Endothelial cell of umbilical vein (primary cell): ENCODE data around the gene CLN6. TPM values are rescaled to one million over a fixed set of nuclear protein-coding genes. Genes with fewer than 3 reads are reported as not detected.
"Not testable (repeated sequence)": the region's sequence is repeated elsewhere in the genome, so short reads cannot be mapped to it uniquely, and the experiment has no call there.

Experiments
- BruUV-seq: library from RNA; stranded (reverse); fragments of 400-500 nt; replicated peaks from 2 replicates; lab custom pipeline; 2021; lab: Mats Ljungman, UMichigan
- CTCF ChIA-PET: fragments of 300-600, 350-600 bp; sonication (Branson Sonifier 250); formaldehyde crosslinking; loops from one replicate; lab custom pipeline; 2021; ENCODE audit warnings: antibody characterized with exemption, inconsistent platforms; lab: Charles Lee
- POLR2A ChIA-PET: fragments of 300-600, 350-600 bp; sonication (Branson Sonifier 250); formaldehyde crosslinking; loops from one replicate; lab custom pipeline; 2021; ENCODE audit warnings: antibody characterized with exemption, inconsistent platforms; lab: Charles Lee
- DNase-seq: peaks from one replicate; pipeline ENCODE4 v3.0.0-alpha.2; 2011; ENCODE audit warnings: low read depth, low spot score
- FAIRE-seq: peaks from 2 replicates; lab custom pipeline; 2011; peaks lifted over from hg19 to GRCh38; lab: Jason Lieb, UNC
- H2AFZ ChIP-seq: 2 replicates; pipeline ENCODE4 v1.6.0; 2012; ENCODE audit warnings: low read depth, low read length, control low read depth, inconsistent platforms
- H3K27ac ChIP-seq: 2 replicates; pipeline ENCODE4 v1.5.1; 2011; ENCODE audit warnings: low read depth, mild to moderate bottlenecking, control low read depth, low read length, moderate library complexity; ENCODE audit not compliant: insufficient read depth
- H3K27me3 ChIP-seq, 2 experiments: 2 replicates each; pipeline versions ENCODE4 v1.6.0 to v1.6.1; 2011; ENCODE audit warnings: low read length in 2 of 2, mixed read lengths in 1 of 2; ENCODE audit not compliant: control insufficient read depth in 2 of 2, insufficient read depth in 2 of 2
- H3K36me3 ChIP-seq, 2 experiments: 2 replicates in 1 of 2; 3 replicates in 1 of 2; pipeline ENCODE4 v1.5.1; 2011; ENCODE audit warnings: low read length in 2 of 2, mild to moderate bottlenecking in 1 of 2, moderate library complexity in 1 of 2; ENCODE audit not compliant: control insufficient read depth in 2 of 2, insufficient read depth in 2 of 2; ENCODE audit errors: extremely low read depth in 1 of 2
- H3K4me1 ChIP-seq: 3 replicates; pipeline ENCODE4 v1.5.1; 2011; ENCODE audit warnings: mild to moderate bottlenecking, low read length; ENCODE audit not compliant: control insufficient read depth, insufficient read depth; ENCODE audit errors: extremely low read depth
- H3K4me2 ChIP-seq: 2 replicates; pipeline ENCODE4 v1.6.1; 2011; ENCODE audit warnings: low read length, control low read depth, mixed read lengths; ENCODE audit not compliant: insufficient read depth
- H3K4me3 ChIP-seq, 3 experiments: fragments of 200-600 bp in 1 of 3; sonication (generic), shearing (Covaris generic) in 1 of 3; replicated peaks in 1 of 3; 2 replicates each; pipeline ENCODE4 v1.5.1; 2011 to 2016; ENCODE audit warnings: control low read depth in 3 of 3, low read length in 3 of 3, mild to moderate bottlenecking in 2 of 3, inconsistent platforms in 1 of 3, low read depth in 1 of 3, moderate library complexity in 1 of 3; ENCODE audit not compliant: insufficient read depth in 1 of 3
- H3K79me2 ChIP-seq: 2 replicates; pipeline ENCODE4 v1.6.0; 2012; ENCODE audit warnings: low read length, inconsistent platforms; ENCODE audit not compliant: control insufficient read depth, insufficient read depth
- H3K9ac ChIP-seq: replicated peaks from 2 replicates; pipeline ENCODE3; 2011; ENCODE audit warnings: low read length, control low read depth; ENCODE audit not compliant: insufficient read depth; ENCODE audit errors: extremely low read depth
- H3K9me1 ChIP-seq: replicated peaks from 3 replicates; pipeline ENCODE4 v1.6.0; 2011; ENCODE audit warnings: mild to moderate bottlenecking, low read length; ENCODE audit not compliant: control insufficient read depth, insufficient read depth; ENCODE audit errors: extremely low read depth
- H3K9me3 ChIP-seq: replicated peaks from 2 replicates; pipeline ENCODE4 v1.5.1; 2012; ENCODE audit warnings: low read length, inconsistent platforms; ENCODE audit not compliant: control insufficient read depth, insufficient read depth
- H4K20me1 ChIP-seq: replicated peaks from 2 replicates; pipeline ENCODE3; 2011; ENCODE audit warnings: mild to moderate bottlenecking, low read length; ENCODE audit not compliant: control insufficient read depth, insufficient read depth; ENCODE audit errors: extremely low read depth
- EZH2 ChIP-seq: IDR thresholded peaks from 2 replicates; pipeline ENCODE4 v1.6.1; 2012; ENCODE audit warnings: borderline replicate concordance, low read depth, mild to moderate bottlenecking, moderate library complexity, low read length, inconsistent platforms; ENCODE audit not compliant: severe bottlenecking
- FOS ChIP-seq: IDR thresholded peaks from 2 replicates; pipeline ENCODE4 v1.6.1; 2011; ENCODE audit warnings: mild to moderate bottlenecking, low read length, moderate library complexity, borderline replicate concordance; ENCODE audit not compliant: insufficient read depth
- GATA2 ChIP-seq: IDR thresholded peaks from 2 replicates; pipeline ENCODE4 v1.7.0; 2011; ENCODE audit warnings: low read depth, mild to moderate bottlenecking, moderate library complexity, mixed read lengths, low read length; ENCODE audit not compliant: insufficient read length, insufficient read depth
- JUN ChIP-seq: IDR thresholded peaks from 2 replicates; pipeline ENCODE4 v1.6.1; 2011; ENCODE audit warnings: borderline replicate concordance, low read depth; ENCODE audit not compliant: insufficient read length, insufficient read depth
- MYC ChIP-seq: IDR thresholded peaks from one replicate; pipeline ENCODE4 v1.6.1; 2011; ENCODE audit warnings: mild to moderate bottlenecking, low read depth, low read length
- POLR2A ChIP-seq: IDR thresholded peaks from 2 replicates; pipeline ENCODE4 v1.6.1; 2012; ENCODE audit warnings: low read depth, mild to moderate bottlenecking, control low read depth, low read length
- POLR2AphosphoS5 ChIP-seq: IDR thresholded peaks from 2 replicates; pipeline ENCODE4 v1.6.1; 2012; ENCODE audit warnings: low read depth, mild to moderate bottlenecking, control low read depth, low read length, moderate library complexity; ENCODE audit not compliant: insufficient read depth
- dilution Hi-C: fragments of 300-500 bp; cut with MboI; formaldehyde crosslinking; loops from one replicate; pipeline ENCODE4 v1.15.0; 2019; ENCODE audit warnings: low sequenced_read_pairs; ENCODE audit not compliant: extremely low pct_ligation_motif_present
- intact Hi-C: fragments of 100-400 bp; cut with micrococcal nuclease; formaldehyde crosslinking; loops from one replicate; pipeline ENCODE4 v1.10.0; 2022
- polyA plus RNA-seq, 4 experiments: library from polyadenylated mRNA; depleted of rRNA in 3 of 4; stranded (reverse) in 3 of 4; unstranded in 1 of 4; fragments of >200 nt; gene quantifications; 2 replicates each; pipeline versions ENCODE4 v1.2.1 to v1.2.3, GENCODE V29; 2011 to 2012; ENCODE audit warnings: missing spikeins in 1 of 4
- total RNA-seq: library from RNA; stranded (reverse); gene quantifications from 2 replicates; pipeline ENCODE4 v1.2.3, GENCODE V29; 2021
- TF ChIP-seq, protein P1 (sequence below): IDR thresholded peaks from 2 replicates; pipeline ENCODE4 v1.6.1; 2011; ENCODE audit not compliant: insufficient read depth, insufficient read length
- TF ChIP-seq, protein P2 (sequence below), 2 donors: IDR thresholded peaks; 1 replicate in 1 of 2; 2 replicates in 1 of 2; pipeline ENCODE4 v1.5.1; 2011; ENCODE audit warnings: low read length in 2 of 2, mild to moderate bottlenecking in 2 of 2, moderate library complexity in 2 of 2, control low read depth in 1 of 2, inconsistent platforms in 1 of 2, low read depth in 1 of 2; ENCODE audit not compliant: insufficient read depth in 1 of 2; ENCODE audit errors: extremely low read depth in 1 of 2

The CLN6 gene
- total and polyA plus RNA-seq, 2 donors (not counting 3 experiments of a cell fraction or from before 2014, with no cell fraction given) = 53.9 to 75.5 TPM

DNA sequence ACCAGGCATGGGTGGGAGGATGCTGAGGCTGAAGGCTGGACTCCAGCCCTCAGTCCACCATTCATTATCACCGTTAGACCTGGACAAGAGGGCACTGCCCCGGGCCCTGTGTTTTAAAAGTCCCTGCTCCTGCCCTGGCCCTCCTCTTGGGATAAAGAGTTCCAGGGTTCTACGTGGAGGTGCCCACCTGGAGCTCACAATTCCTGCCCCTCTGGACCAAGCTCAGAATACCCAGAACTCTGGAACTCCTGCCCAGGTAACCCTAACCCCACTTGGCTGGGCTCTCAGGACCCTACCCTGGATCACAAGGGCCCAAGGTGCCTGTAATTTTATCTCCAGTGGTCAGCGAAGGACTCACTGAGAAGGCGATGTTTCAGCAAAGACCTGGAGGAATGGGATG, 25.6 kb downstream of the CLN6 start:
- dilution Hi-C loops (no loop called here), intact Hi-C loops (loop anchor here (2.0 kb wide), 1 partner anchor 25 kb away; the partner anchor contains the start of gene CLN6)
- H4K20me1 ChIP-seq = no peaks in the 10 kb centered on the region
- no peak overlapping the region for H3K4me2 ChIP-seq
- ChIA-PET POLR2A (no interaction called here), CTCF (no interaction called here)
- H3K9me1 ChIP-seq = no peaks in the 10 kb centered on the region
- H3K27ac ChIP-seq = no peak overlapping the region
- FAIRE-seq (no peak), DNase-seq (no peak)
- H3K27me3 ChIP-seq = no peaks in the 10 kb centered on the region
- no peaks in the 10 kb centered on the region for H3K79me2 ChIP-seq
- no TSS peak for BruUV-seq
- H3K4me3 ChIP-seq = no peak overlapping the region
- no peaks in the 10 kb centered on the region for H3K9me3 ChIP-seq
- H2AFZ ChIP-seq = no peak overlapping the region
- no peaks in the 10 kb centered on the region for H3K36me3 ChIP-seq
- peaks cover 15% of the 10 kb centered on the region for H3K4me1 ChIP-seq
- TF ChIP-seq FOS = no peak
- no peak for TF ChIP-seq MYC
- H3K9ac ChIP-seq = no peak overlapping the region

DNA sequence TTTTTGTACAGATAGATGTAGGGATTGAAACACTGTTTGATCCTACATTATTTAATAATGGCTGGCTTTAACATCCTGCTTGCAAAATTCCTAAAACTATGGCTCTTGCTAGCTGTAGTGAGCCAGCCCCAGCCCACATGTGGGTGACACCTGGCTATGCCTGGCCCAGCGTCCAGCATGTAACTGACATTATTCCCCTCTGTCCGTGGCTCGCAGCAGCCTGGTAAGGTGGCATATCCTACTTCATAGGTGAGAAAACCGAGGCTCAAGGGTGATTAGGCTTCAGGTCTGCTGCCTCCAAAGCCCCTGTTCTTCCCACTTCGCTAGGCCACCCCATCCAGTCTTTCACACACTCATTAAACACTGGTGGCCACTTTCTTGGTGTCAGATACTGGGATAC, 26.0 kb downstream of the CLN6 start:
- H3K4me1 ChIP-seq = peaks cover 15% of the 10 kb centered on the region
- no peak overlapping the region for H2AFZ ChIP-seq
- DNase-seq (no peak), FAIRE-seq (peak; percentile 28)
- no peaks in the 10 kb centered on the region for H3K36me3 ChIP-seq
- no peak overlapping the region for H3K4me2 ChIP-seq
- intact Hi-C loops = no loop called here
- BruUV-seq = no TSS peak
- no peak overlapping the region for H3K4me3 ChIP-seq
- H3K79me2 ChIP-seq = no peaks in the 10 kb centered on the region
- CTCF ChIA-PET = no interaction called here
- H3K9me1 ChIP-seq = no peaks in the 10 kb centered on the region
- no peak overlapping the region for H3K9ac ChIP-seq
- dilution Hi-C loops = no loop called here
- no peak overlapping the region for H3K27ac ChIP-seq
- H3K9me3 ChIP-seq = no peaks in the 10 kb centered on the region
- H4K20me1 ChIP-seq = no peaks in the 10 kb centered on the region
- POLR2A ChIA-PET = no interaction called here
- TF ChIP-seq EZH2 (no peak), MYC (no peak), FOS (no peak), POLR2A (no peak), POLR2AphosphoS5 (no peak), GATA2 (no peak), JUN (no peak)
- TF ChIP-seq, protein P1, sequence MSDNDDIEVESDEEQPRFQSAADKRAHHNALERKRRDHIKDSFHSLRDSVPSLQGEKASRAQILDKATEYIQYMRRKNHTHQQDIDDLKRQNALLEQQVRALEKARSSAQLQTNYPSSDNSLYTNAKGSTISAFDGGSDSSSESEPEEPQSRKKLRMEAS = no peak
- TF ChIP-seq, protein P2, sequence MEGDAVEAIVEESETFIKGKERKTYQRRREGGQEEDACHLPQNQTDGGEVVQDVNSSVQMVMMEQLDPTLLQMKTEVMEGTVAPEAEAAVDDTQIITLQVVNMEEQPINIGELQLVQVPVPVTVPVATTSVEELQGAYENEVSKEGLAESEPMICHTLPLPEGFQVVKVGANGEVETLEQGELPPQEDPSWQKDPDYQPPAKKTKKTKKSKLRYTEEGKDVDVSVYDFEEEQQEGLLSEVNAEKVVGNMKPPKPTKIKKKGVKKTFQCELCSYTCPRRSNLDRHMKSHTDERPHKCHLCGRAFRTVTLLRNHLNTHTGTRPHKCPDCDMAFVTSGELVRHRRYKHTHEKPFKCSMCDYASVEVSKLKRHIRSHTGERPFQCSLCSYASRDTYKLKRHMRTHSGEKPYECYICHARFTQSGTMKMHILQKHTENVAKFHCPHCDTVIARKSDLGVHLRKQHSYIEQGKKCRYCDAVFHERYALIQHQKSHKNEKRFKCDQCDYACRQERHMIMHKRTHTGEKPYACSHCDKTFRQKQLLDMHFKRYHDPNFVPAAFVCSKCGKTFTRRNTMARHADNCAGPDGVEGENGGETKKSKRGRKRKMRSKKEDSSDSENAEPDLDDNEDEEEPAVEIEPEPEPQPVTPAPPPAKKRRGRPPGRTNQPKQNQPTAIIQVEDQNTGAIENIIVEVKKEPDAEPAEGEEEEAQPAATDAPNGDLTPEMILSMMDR (IDR thresholded peaks at IDR 0.05; ENCODE audit: extremely low read depth in 1 of 2, insufficient read depth in 1 of 2, low read depth in 1 of 2, low read length in 2 of 2) = no peak
- H3K27me3 ChIP-seq = no peaks in the 10 kb centered on the region

DNA sequence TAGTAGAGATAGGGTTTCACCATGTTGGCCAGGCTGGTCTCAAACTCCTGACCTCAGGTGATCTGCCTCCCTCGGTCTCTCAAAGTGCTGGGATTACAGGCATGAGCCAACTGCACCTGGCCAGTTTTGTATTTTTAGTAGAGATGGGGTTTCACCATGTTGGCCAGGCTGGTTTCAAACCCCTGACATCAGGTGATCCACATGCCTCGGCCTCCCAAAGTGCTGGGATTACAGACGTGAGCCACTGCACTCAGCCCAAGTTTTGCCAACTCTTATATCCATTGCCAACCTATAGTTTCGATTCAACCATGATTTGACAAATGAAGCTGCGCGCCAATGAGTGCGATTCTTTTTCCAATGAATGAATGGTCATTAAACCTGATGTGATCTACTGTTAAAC, 26.5 kb downstream of the CLN6 start:
- BruUV-seq, CTCF ChIA-PET: not testable (repeated sequence)

More for the DNA sequence above, 26.5 kb downstream of the CLN6 start:
- H3K27ac ChIP-seq, H3K4me3 ChIP-seq, DNase-seq, H4K20me1 ChIP-seq, intact Hi-C loops, H3K9me1 ChIP-seq, FAIRE-seq, POLR2A ChIA-PET, H3K27me3 ChIP-seq, H3K4me2 ChIP-seq, H3K79me2 ChIP-seq, dilution Hi-C loops, H2AFZ ChIP-seq, H3K9me3 ChIP-seq, H3K36me3 ChIP-seq, H3K9ac ChIP-seq: not testable (repeated sequence)
- peaks cover 15% of the 10 kb centered on the region for H3K4me1 ChIP-seq
